Psoas muscle (tissue), 8 donors: ENCODE data around the gene SPRYD4. TPM values are rescaled to one million over a fixed set of nuclear protein-coding genes. Genes with fewer than 3 reads are reported as not detected.

Source experiments
- ATAC-seq, 4 donors: fragments of 200-7000 bp; cut with Tn5 transposase; one replicate each; pipeline ENCODE4 v1.9.1; 2020; ENCODE audit warnings: moderate library complexity in 3 of 4, mild to moderate bottlenecking in 2 of 4
- DNase-seq, 2 donors: peaks; one replicate each; pipeline ENCODE4 v3.0.0-alpha.2; 2020
- H3K27ac ChIP-seq: fragments of 200-600 bp; one replicate; pipeline ENCODE4 v1.8.0; 2022
- H3K27me3 ChIP-seq, 3 donors: fragments of 200-600 bp in 1 of 3; one replicate each; pipeline versions ENCODE4 v1.6.1 to v1.8.0; 2013 to 2022; ENCODE audit warnings: low read length in 2 of 3, mild to moderate bottlenecking in 2 of 3, moderate library complexity in 1 of 3; ENCODE audit not compliant: insufficient read depth in 3 of 3
- H3K36me3 ChIP-seq, 2 donors: fragments of 200-600 bp in 1 of 2; one replicate each; pipeline versions ENCODE4 v1.6.1 to v1.8.0; 2013 to 2022; ENCODE audit warnings: low read depth in 1 of 2, mild to moderate bottlenecking in 1 of 2, moderate library complexity in 1 of 2; ENCODE audit not compliant: insufficient read depth in 1 of 2
- H3K4me1 ChIP-seq: fragments of 200-600 bp; one replicate; pipeline ENCODE4 v1.8.0; 2022
- H3K4me3 ChIP-seq: fragments of 200-600 bp; one replicate; pipeline ENCODE4 v1.8.0; 2022; ENCODE audit warnings: mild to moderate bottlenecking
- H3K9me3 ChIP-seq: fragments of 200-600 bp; one replicate; pipeline ENCODE4 v1.8.0; 2022
- CTCF ChIP-seq: fragments of 200-600 bp; IDR thresholded peaks from one replicate; pipeline ENCODE4 v1.8.0; 2022; ENCODE audit warnings: antibody characterized with exemption
- WGBS, 3 donors: extraction: QIAGEN DNeasy Blood & Tissue Kit; methylation state at CpG; one replicate each; pipeline versions ENCODE4 v1.1.6 to v1.1.7; 2013; 5-methylcytosine and 5-hydroxymethylcytosine counted together
- intact Hi-C, 2 donors: fragments of 100-400 bp; cut with DNase I; formaldehyde crosslinking; loops; one replicate each; pipeline versions ENCODE4 v1.11.0 to v1.14.2; 2022
- polyA plus RNA-seq, 3 donors: library from polyadenylated mRNA; stranded (reverse); fragments of 200-250 nt; gene quantifications; one replicate each; pipeline ENCODE4 v1.2.3, GENCODE V29; 2013
- total RNA-seq, 4 donors: library from RNA; stranded (reverse); fragmentation: NEBNext Ultra II Directional in 2 of 4; extraction: Animal tissue kit (Norgen Biotek cat#: 25700) in 2 of 4; gene quantifications; one replicate each; pipeline versions ENCODE4 v1.2.1 to v1.2.4, GENCODE V29; 2021 to 2023
- donor health status: healthy with polysubstance abuse.
- donor health status: DM: no; HTN: no; CAD: no; lungs with moderate emphysema.
- donor health status: Bipolar disorder and iron deficiency.
- donor health status: healthy.
- donor health status: DM: yes; HTN: yes; CAD: no.
- donor health status: DM: no; HTN: no; CAD: no.
- donor health status: DM: no; HTN: no; CAD: no.
- donor health status: DM: yes; HTN: yes; CAD: no.

SPRYD4 gene
- total and polyA plus RNA-seq, 7 donors, result 1.7 to 4.6 (median 3.5) TPM

- no peak for TF ChIP-seq CTCF
These were observed 13.8 kb upstream of the SPRYD4 start, which contains the start of gene MIP for GRCh38 chr12:56454557-56454956. TSS of gene MIP (minus strand) at chr12:56454657. CDS start at chr12:56454613, 44 bp downstream.

GRCh38 chr12:56457817-56458216, 10.6 kb upstream of the SPRYD4 start:
- ATAC-seq (no peak), DNase-seq (no peak)
- WGBS, 3 donors, result 89 to 94% (median 90%) methylated on average over 4 of the region's 4 CpGs
- no peaks in the 10 kb centered on the region for H3K4me1 ChIP-seq
- H3K4me3 ChIP-seq, result no peak overlapping the region
- H3K36me3 ChIP-seq, result no peaks in the 10 kb centered on the region
- H3K27ac ChIP-seq, result no peak overlapping the region
- intact Hi-C loops, result no loop called here
- no peak for TF ChIP-seq CTCF
- no peaks in the 10 kb centered on the region for H3K27me3 ChIP-seq
- H3K9me3 ChIP-seq, result no peaks in the 10 kb centered on the region

More at GRCh38 chr12:56454557-56454956, 13.8 kb upstream of the SPRYD4 start, which contains the start of gene MIP:
- Histone ChIP-seq H3K4me1 (peaks cover 3% of the 10 kb centered on the region), H3K36me3 (no peaks in the 10 kb centered on the region), H3K4me3 (no peak within 1 kb of the TSS), H3K27ac (no peak within 1 kb of the TSS), H3K9me3 (no peaks in the 10 kb centered on the region), H3K27me3 (no peaks in the 10 kb centered on the region)
- intact Hi-C loops, result no loop called here
- DNase-seq, result no peak
- WGBS, 3 donors, result 82 to 89% (median 86%) methylated on average over 5 of the region's 5 CpGs
- no peak for ATAC-seq

- Histone ChIP-seq H3K27ac (no peak overlapping the region), H3K36me3 (no peaks in the 10 kb centered on the region), H3K9me3 (no peaks in the 10 kb centered on the region), H3K4me1 (no peaks in the 10 kb centered on the region), H3K27me3 (no peaks in the 10 kb centered on the region), H3K4me3 (no peak overlapping the region)
- TF ChIP-seq CTCF, result no peak
- no peak for ATAC-seq
- intact Hi-C loops, result loop anchor here (2.0 to 10.0 kb wide), 5 partner anchors 99 to 337 kb away; partner anchors contain the start of genes APOF (in 2 of the 2), STAT2 (in 2 of the 2), ESYT1 (in 1 of the 2) and IL23A (in 1 of the 2)
- 81 to 88% (median 81%) methylated on average over 11 of the region's 11 CpGs for WGBS, 3 donors
- DNase-seq, result no peak
These were observed 6.9 kb upstream of the SPRYD4 start for GRCh38 chr12:56461235-56462159.

- DNase-seq, result no peak
These were observed 5.8 kb upstream of the SPRYD4 start for GRCh38 chr12:56462565-56462964.

More at GRCh38 chr12:56462565-56462964, 5.8 kb upstream of the SPRYD4 start:
- Histone ChIP-seq H3K9me3 (no peaks in the 10 kb centered on the region), H3K4me3 (no peak overlapping the region), H3K36me3 (no peaks in the 10 kb centered on the region), H3K27ac (no peak overlapping the region), H3K4me1 (no peaks in the 10 kb centered on the region), H3K27me3 (no peaks in the 10 kb centered on the region)
- no peak for TF ChIP-seq CTCF
- no peak for ATAC-seq
- intact Hi-C loops, result loop anchor here (2.0 to 10.0 kb wide), 5 partner anchors 100 to 338 kb away; partner anchors contain the start of genes APOF (in 2 of the 2), STAT2 (in 2 of the 2), ESYT1 (in 1 of the 2) and IL23A (in 1 of the 2)
